HEK293T (cell line): ENCODE measurements around the gene MDFI.

Experiments used
- CTCF ChIA-PET: fragments of 350-600 bp; formaldehyde crosslinking; extraction: SDS; loops from one replicate; lab custom pipeline; 2021; ENCODE audit warnings: antibody characterized with exemption, inconsistent platforms; lab: Yijun Ruan, JAX
- POLR2A ChIA-PET: fragments of 350-600 bp; formaldehyde crosslinking; extraction: SDS; loops from one replicate; lab custom pipeline; 2020; ENCODE audit warnings: antibody characterized with exemption, inconsistent platforms; lab: Yijun Ruan, JAX
- DNase-seq: peaks from one replicate; pipeline ENCODE4 v3.0.0; 2012; ENCODE audit warnings: mixed read lengths; ENCODE audit errors: extremely low spot score
- ARNT ChIP-seq: fragments of 450-650 bp; IDR thresholded peaks from 2 replicates; pipeline ENCODE4 v1.6.1; 2017; ENCODE audit warnings: mild to moderate bottlenecking
- BHLHE40 ChIP-seq: fragments of 450-650 bp; IDR thresholded peaks from 2 replicates; pipeline ENCODE4 v1.6.1; 2016; ENCODE audit warnings: mild to moderate bottlenecking, moderate library complexity, borderline replicate concordance
- CTBP1 ChIP-seq: fragments of 450-650 bp; IDR thresholded peaks from 2 replicates; pipeline ENCODE4 v1.6.1; 2016; ENCODE audit warnings: borderline replicate concordance
- ELF4 ChIP-seq: fragments of 450-650 bp; IDR thresholded peaks from 2 replicates; pipeline ENCODE4 v1.6.1; 2017; ENCODE audit warnings: antibody characterized with exemption
- FOXA1 ChIP-seq: fragments of 450-650 bp; IDR thresholded peaks from 2 replicates; pipeline ENCODE4 v1.6.1; 2016; ENCODE audit warnings: mild to moderate bottlenecking
- FOXK2 ChIP-seq: fragments of 450-650 bp; IDR thresholded peaks from 2 replicates; pipeline ENCODE4 v1.6.1; 2016; ENCODE audit warnings: mild to moderate bottlenecking
- FOXM1 ChIP-seq: fragments of 450-650 bp; IDR thresholded peaks from 2 replicates; pipeline ENCODE4 v1.6.1; 2017; ENCODE audit warnings: mild to moderate bottlenecking, borderline replicate concordance
- HDGF ChIP-seq: fragments of 450-650 bp; IDR thresholded peaks from 2 replicates; pipeline ENCODE4 v1.6.1; 2017; ENCODE audit warnings: antibody characterized with exemption, borderline replicate concordance
- L3MBTL2 ChIP-seq: fragments of 450-650 bp; conservative IDR thresholded peaks from 2 replicates; pipeline ENCODE4 v1.6.1; 2016; ENCODE audit warnings: mild to moderate bottlenecking
- LEF1 ChIP-seq: fragments of 450-650 bp; IDR thresholded peaks from 2 replicates; pipeline ENCODE4 v1.6.1; 2017; ENCODE audit warnings: mild to moderate bottlenecking, borderline replicate concordance
- NFRKB ChIP-seq: fragments of 450-650 bp; IDR thresholded peaks from 2 replicates; pipeline ENCODE4 v1.6.1; 2016; ENCODE audit warnings: mild to moderate bottlenecking, moderate library complexity
- PKNOX1 ChIP-seq: fragments of 450-650 bp; IDR thresholded peaks from 2 replicates; pipeline ENCODE4 v1.6.1; 2016
- SP1 ChIP-seq: fragments of 450-650 bp; IDR thresholded peaks from 2 replicates; pipeline ENCODE4 v1.6.1; 2017
- SUZ12 ChIP-seq: fragments of 450-650 bp; IDR thresholded peaks from 2 replicates; pipeline ENCODE4 v1.6.1; 2016; ENCODE audit warnings: mild to moderate bottlenecking
- TARDBP ChIP-seq: fragments of 450-650 bp; IDR thresholded peaks from 2 replicates; pipeline ENCODE4 v1.6.1; 2016
- ZNF384 ChIP-seq: fragments of 450-650 bp; IDR thresholded peaks from 2 replicates; pipeline ENCODE4 v1.6.1; 2016

MDFI gene

GRCh38 chr6:41599852-41600445 is 38.3 kb upstream of the MDFI start:
- ChIA-PET CTCF (interaction anchor here (1.2 kb wide), 1 partner anchor 232 kb away, joined by 3 read pairs; no protein-coding TSS in a partner anchor), POLR2A (no interaction called here)
- TF ChIP-seq BHLHE40 (no peak), SP1 (no peak), ELF4 (no peak), ARNT (no peak), L3MBTL2 (no peak), CTBP1 (no peak)
- DNase-seq: no peak

GRCh38 chr6:41600499-41601247 is 37.6 kb upstream of the MDFI start:
- no peak for TF ChIP-seq HDGF
- TF ChIP-seq ZNF384: no peak
- no peak for TF ChIP-seq BHLHE40
- no peak for TF ChIP-seq NFRKB
- no peak for TF ChIP-seq ELF4
- no peak for TF ChIP-seq ARNT
- no peak for TF ChIP-seq FOXK2
- no peak for TF ChIP-seq TARDBP
- no peak for TF ChIP-seq CTBP1
- TF ChIP-seq SP1: no peak
- no peak for TF ChIP-seq FOXA1
- TF ChIP-seq PKNOX1: no peak
- TF ChIP-seq L3MBTL2: no peak
- TF ChIP-seq FOXM1: no peak
- TF ChIP-seq LEF1: no peak
- TF ChIP-seq SUZ12: no peak

GRCh38 chr6:41601248-41601549 is 37.1 kb upstream of the MDFI start:
- TF ChIP-seq LEF1: no peak
- no peak for TF ChIP-seq CTBP1
- TF ChIP-seq FOXA1: no peak
- no peak for TF ChIP-seq FOXK2
- TF ChIP-seq HDGF: no peak
- TF ChIP-seq BHLHE40: no peak
- no peak for TF ChIP-seq ARNT
- TF ChIP-seq SP1: no peak
- no peak for TF ChIP-seq NFRKB
- TF ChIP-seq FOXM1: no peak
- no peak for TF ChIP-seq ELF4
- ChIA-PET CTCF (interaction anchor here (1.2 to 2.8 kb wide), 2 partner anchors 84 to 233 kb away, joined by 3 to 49 read pairs; no protein-coding TSS in a partner anchor), POLR2A (no interaction called here)
- DNase-seq: no peak

More at GRCh38 chr6:41600499-41601247, 37.6 kb upstream of the MDFI start:
- DNase-seq: no peak
- POLR2A ChIA-PET: no interaction called here
- CTCF ChIA-PET: interaction anchor here (1.2 kb wide), 1 partner anchor 233 kb away, joined by 3 read pairs; no protein-coding TSS in a partner anchor

- POLR2A ChIA-PET: interaction anchor here (1.2 to 1.4 kb wide), 2 partner anchors 78 to 80 kb away, joined by 3 to 6 read pairs; no protein-coding TSS in a partner anchor
- DNase-seq: no peak
- CTCF ChIA-PET: interaction anchor here (0.6 to 2.8 kb wide), 23 partner anchors 9 to 324 kb away, joined by 3 to 49 read pairs (median 4); partner anchors contain the start of gene TOMM6
- TF ChIP-seq ZNF384 (no peak), CTBP1 (no peak), NFRKB (no peak), ARNT (no peak), TARDBP (no peak), PKNOX1 (no peak), LEF1 (no peak), SUZ12 (no peak), FOXA1 (no peak), HDGF (no peak), SP1 (no peak), ELF4 (no peak), BHLHE40 (no peak)
Observed at GRCh38 chr6:41602422-41602743, 35.9 kb upstream of the MDFI start.

- ChIA-PET POLR2A (interaction anchor here (1.2 to 1.4 kb wide), 2 partner anchors 78 to 79 kb away, joined by 3 to 6 read pairs; no protein-coding TSS in a partner anchor), CTCF (interaction anchor here (0.6 to 2.8 kb wide), 22 partner anchors 11 to 325 kb away, joined by 3 to 49 read pairs (median 4); partner anchors contain the start of gene TOMM6)
- TF ChIP-seq CTBP1 (no peak), FOXA1 (no peak), FOXK2 (no peak), ARNT (no peak), NFRKB (no peak), ELF4 (no peak), SP1 (no peak), HDGF (no peak), PKNOX1 (no peak), SUZ12 (no peak), ZNF384 (no peak), TARDBP (no peak), LEF1 (no peak)
- peak; percentile 86 for DNase-seq
Observed at GRCh38 chr6:41602864-41603608, 35.2 kb upstream of the MDFI start.

- no peak for TF ChIP-seq SP1
- TF ChIP-seq ZNF384: no peak
- no peak for TF ChIP-seq HDGF
- no peak for TF ChIP-seq FOXK2
- TF ChIP-seq BHLHE40: no peak
- TF ChIP-seq NFRKB: no peak
- no peak for TF ChIP-seq ARNT
- no peak for TF ChIP-seq FOXA1
- ChIA-PET CTCF (interaction anchor here (0.7 to 2.8 kb wide), 3 partner anchors 21 to 81 kb away, joined by 5 to 49 read pairs (median 6); no protein-coding TSS in a partner anchor), POLR2A (no interaction called here)
- no peak for DNase-seq
Observed at GRCh38 chr6:41604006-41604405, 34.3 kb upstream of the MDFI start.
